ENCODE results near the gene HIVEP3.

DNA sequence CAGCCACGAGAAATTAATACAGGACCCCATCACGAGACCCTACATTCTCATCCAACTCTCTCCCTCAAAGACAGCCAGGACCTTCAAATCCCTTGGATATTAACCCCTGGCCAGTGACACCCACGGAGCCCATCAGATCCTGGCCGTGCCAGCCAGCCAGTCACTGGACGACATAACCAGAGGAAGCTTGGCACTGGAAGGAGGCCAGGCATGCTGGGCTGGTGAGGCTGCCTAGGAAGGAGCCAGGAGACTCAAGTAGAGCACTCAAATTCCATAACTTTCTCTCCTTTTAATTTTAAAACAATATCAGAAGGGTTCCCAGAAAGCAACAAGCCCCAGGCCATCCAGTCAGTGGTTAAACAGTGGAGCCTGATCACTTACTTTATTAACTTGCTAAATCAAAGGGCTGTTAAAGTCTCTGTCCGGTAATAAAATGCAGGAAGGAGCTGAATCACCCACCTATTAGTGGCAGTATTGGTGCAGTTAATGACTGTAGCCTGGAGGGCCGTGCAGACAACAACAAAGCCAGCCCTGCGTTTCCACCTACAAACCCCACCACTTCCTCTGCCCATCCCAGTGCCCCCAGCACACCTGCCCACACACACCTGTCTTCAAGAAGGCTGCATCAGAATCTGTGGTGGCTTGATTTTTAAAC is 78.0 kb downstream of the HIVEP3 start:
- TF ChIP-seq, protein P1, sequence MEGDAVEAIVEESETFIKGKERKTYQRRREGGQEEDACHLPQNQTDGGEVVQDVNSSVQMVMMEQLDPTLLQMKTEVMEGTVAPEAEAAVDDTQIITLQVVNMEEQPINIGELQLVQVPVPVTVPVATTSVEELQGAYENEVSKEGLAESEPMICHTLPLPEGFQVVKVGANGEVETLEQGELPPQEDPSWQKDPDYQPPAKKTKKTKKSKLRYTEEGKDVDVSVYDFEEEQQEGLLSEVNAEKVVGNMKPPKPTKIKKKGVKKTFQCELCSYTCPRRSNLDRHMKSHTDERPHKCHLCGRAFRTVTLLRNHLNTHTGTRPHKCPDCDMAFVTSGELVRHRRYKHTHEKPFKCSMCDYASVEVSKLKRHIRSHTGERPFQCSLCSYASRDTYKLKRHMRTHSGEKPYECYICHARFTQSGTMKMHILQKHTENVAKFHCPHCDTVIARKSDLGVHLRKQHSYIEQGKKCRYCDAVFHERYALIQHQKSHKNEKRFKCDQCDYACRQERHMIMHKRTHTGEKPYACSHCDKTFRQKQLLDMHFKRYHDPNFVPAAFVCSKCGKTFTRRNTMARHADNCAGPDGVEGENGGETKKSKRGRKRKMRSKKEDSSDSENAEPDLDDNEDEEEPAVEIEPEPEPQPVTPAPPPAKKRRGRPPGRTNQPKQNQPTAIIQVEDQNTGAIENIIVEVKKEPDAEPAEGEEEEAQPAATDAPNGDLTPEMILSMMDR (IDR thresholded peaks at IDR 0.05): no peak
- no peak for TF ChIP-seq POLR2A (IDR thresholded peaks at IDR 0.05)
